Measurements from ENCODE around the gene BRD9.
"Not testable (repeated sequence)": the region's sequence is repeated elsewhere in the genome, so short reads cannot be mapped to it uniquely, and the experiment has no call there.

The BRD9 gene

GRCh38 chr5:856531-857425, 35.8 kb downstream of the BRD9 start:
- no peak for DNase-seq

GRCh38 chr5:855771-856530, 36.6 kb downstream of the BRD9 start:
- no peak for DNase-seq

- DNase-seq: no peak
These were observed 37.4 kb downstream of the BRD9 start for GRCh38 chr5:854966-855743.

GRCh38 chr5:854217-854616, 38.4 kb downstream of the BRD9 start:
- no peak for DNase-seq

GRCh38 chr5:853416-854090, 39.0 kb downstream of the BRD9 start:
- not testable (repeated sequence) for DNase-seq

GRCh38 chr5:852431-853401, 39.9 kb downstream of the BRD9 start:
- DNase-seq: no peak

GRCh38 chr5:852018-852417, 40.6 kb downstream of the BRD9 start:
- no peak for DNase-seq

GRCh38 chr5:851553-851952, 41.0 kb downstream of the BRD9 start:
- DNase-seq: no peak

GRCh38 chr5:851076-851475, 41.5 kb downstream of the BRD9 start:
- no peak for DNase-seq

- no peak for DNase-seq
These were observed 42.0 kb downstream of the BRD9 start, which contains the start of gene ZDHHC11 for GRCh38 chr5:850511-851006. Gene ZDHHC11, minus strand, starts transcription at chr5:850986. Its CDS starts 384 bp downstream, at chr5:850602.

GRCh38 chr5:849651-850301, 42.8 kb downstream of the BRD9 start:
- DNase-seq: no peak

GRCh38 chr5:848671-849111, 43.9 kb downstream of the BRD9 start:
- DNase-seq: no peak

GRCh38 chr5:847736-848135, 44.9 kb downstream of the BRD9 start:
- not testable (repeated sequence) for DNase-seq

GRCh38 chr5:847212-847611, 45.4 kb downstream of the BRD9 start:
- not testable (repeated sequence) for DNase-seq

GRCh38 chr5:846602-847091, 46.0 kb downstream of the BRD9 start:
- DNase-seq: not testable (repeated sequence)

GRCh38 chr5:845676-846601, 46.7 kb downstream of the BRD9 start:
- DNase-seq: not testable (repeated sequence)

GRCh38 chr5:845031-845675, 47.4 kb downstream of the BRD9 start:
- DNase-seq: not testable (repeated sequence)

- not testable (repeated sequence) for DNase-seq
These were observed 48.2 kb downstream of the BRD9 start for GRCh38 chr5:844426-844825.
